OCI-LY7 (cell line): Measurements from ENCODE around the gene ICOSLG.

Experiments used
- CTCF ChIP-seq: fragments of 200-600 bp; sonication (generic); conservative IDR thresholded peaks from 2 replicates; pipeline ENCODE4 v1.5.1; 2014; ENCODE audit warnings: mild to moderate bottlenecking, antibody characterized with exemption, low read length, moderate library complexity, mixed read lengths
- EZH2phosphoT487 ChIP-seq: fragments of 200-600 bp; sonication (generic); IDR thresholded peaks from 2 replicates; pipeline ENCODE4 v1.6.1; 2018; ENCODE audit warnings: low read depth, borderline replicate concordance, mild to moderate bottlenecking, mixed run types, antibody characterized with exemption, low read length, moderate library complexity, mixed read lengths

GRCh38 chr21:44281801-44282200 is 41.1 kb upstream of the ICOSLG start:
- no peak for TF ChIP-seq CTCF
- TF ChIP-seq EZH2phosphoT487, result no peak
